Left colon (tissue), 2 donors: ENCODE measurements around the gene ZFP62. TPM values are rescaled to one million over a fixed set of nuclear protein-coding genes. Genes with fewer than 3 reads are reported as not detected.

Experiments
- ATAC-seq: fragments of 200-7000 bp; cut with Tn5 transposase; one replicate; pipeline ENCODE4 v1.9.1; 2020; ENCODE audit warnings: mild to moderate bottlenecking, moderate library complexity
- DNase-seq, 2 donors: peaks; one replicate each; pipeline ENCODE4 v3.0.0-alpha.2; 2020
- intact Hi-C, 2 donors: fragments of 100-400 bp; cut with DNase I in 1 of 2; cut with micrococcal nuclease in 1 of 2; formaldehyde crosslinking; loops; one replicate each; pipeline versions ENCODE4 v1.11.2 to v1.14.0; 2022; cut with DNase I, micrococcal nuclease
- total RNA-seq, 2 donors: library from RNA; stranded (reverse); fragmentation: NEBNext Ultra II Directional; extraction: Animal tissue kit (Norgen Biotek cat#: 25700); gene quantifications; one replicate each; pipeline ENCODE4 v1.2.1, GENCODE V29; 2021
- donor health status: DM: no; HTN: no; CAD: no.
- donor health status: DM: yes; HTN: yes; CAD: no.

ZFP62 gene
- total RNA-seq, 2 donors from 2014 or later: 32.0 to 35.8 TPM

DNA sequence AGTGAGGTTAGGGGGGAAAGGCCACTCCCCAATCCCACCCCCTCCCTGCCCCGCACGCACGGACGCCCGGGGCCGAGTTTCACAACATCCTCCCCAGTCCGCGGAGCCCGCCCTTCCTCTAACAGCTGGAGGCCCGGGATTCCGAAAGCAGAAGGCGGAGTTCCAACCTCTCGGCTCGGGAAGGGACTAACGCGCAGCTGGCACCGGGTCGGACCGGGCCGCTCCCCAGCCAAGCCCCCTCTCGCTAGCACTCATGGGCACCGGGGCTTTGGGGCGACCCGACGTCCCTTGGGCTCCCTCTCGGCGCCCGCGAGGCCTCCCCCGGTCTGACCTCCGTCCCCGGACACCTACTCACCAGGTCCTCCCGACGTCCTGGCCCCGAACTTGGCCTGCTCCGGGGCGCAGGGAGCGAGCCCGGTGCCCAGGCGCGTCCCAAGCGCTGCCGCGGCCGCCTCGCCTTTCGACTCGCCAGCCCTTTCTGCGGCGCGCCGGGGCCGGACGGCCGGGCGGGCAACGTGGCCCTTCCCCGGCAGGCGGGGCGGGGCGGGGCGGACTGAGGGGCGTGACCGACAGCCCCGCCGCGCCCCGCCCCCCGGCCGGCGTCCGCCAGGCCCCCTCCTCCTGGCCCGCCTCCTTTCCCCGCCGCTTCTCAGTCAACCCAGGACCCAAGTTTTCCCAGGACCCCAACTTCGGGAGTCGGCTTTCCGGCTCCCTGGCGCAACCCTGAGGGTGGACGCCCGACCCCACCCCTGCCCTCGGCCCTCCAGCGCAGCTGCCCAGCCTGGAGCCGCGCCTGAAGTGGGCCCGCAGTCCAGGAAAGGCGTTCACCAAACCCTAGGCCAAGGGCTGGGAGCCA is 58.5 kb downstream of the ZFP62 start, which contains the start of gene MGAT1:
TSS of gene MGAT1 (minus strand) at position 482 of the 856 bp plus-strand sequence. CDS start 9,835 bp downstream, outside the sequence.
- intact Hi-C loops: no loop called here
- ATAC-seq (peak; percentile 89), DNase-seq (peak; percentile 89 to 94)

DNA sequence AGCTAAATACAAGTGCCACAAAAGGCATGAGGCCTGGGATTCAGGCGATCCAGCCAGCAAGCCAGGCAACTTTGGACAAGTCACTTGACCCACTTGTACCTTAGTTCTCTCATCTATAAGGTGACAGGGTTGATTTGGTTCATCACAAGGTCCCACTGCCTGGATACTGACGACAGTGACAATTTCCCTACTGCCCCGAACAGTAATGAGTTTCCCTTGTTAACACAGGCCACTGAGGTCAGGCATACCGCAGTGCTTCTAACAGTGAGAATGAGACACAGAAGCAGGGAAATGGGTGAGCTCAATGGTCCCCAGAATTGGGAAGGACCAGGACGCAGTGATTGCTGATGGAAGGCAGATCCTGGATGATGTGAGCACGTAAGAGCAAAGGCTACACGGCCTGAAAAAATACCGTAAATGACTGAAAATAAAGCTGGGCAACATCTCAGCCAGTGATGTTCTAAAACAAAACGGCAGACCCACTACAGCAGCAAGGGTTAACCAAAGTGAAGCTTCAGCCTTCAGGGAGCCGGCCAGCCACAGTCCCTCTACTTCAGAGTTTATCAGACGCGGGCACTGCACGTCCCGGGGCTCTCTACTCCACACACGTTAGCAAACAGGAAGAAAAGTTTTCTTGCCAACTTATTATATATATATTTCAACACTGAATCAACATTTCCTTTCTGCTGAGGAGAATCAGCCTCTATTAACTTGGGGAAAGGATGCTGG is 59.3 kb downstream of the ZFP62 start:
- DNase-seq (no peak), ATAC-seq (peak; percentile 33)
- intact Hi-C loops: no loop called here

DNA sequence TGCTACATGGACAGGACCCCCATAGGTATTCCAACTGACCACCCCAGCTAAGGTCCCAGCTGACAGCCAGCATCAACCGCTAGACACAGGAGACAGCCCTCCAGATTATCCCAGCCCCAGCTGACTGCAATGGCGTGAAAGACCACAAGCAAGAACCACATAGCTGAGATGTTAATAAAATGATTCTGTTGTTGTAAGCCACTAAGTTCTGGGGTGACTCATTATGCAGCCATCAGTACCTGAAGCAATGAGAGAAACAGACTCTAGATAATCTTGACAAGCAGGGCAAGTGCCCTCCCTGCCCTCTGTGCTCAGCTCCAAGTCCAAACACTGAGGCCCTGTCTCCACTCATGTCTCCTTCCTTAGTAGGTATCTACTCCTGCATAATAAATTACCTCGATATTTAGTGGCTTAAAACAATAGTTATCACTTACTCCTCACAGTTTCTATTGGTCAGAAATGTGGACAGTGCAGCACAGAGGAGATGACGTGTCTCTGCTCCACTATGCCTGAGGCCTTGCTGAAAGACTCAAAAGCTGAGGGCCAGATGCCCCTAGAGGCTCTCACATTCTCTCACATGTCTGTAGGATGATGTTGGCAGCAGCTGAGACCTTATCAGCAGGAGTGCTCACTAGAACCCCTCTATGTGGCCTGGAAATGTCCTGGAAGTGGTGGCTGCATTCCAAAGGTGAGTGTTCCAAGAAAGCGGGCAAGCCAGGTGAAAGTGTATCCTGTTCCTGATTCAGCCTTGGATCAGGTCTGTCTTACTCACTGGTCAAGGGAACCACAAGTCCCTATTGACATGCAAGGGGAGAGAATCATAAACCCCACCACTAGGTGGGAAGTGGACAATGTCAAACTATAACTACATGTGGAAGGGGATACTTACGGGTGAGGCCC is 60.9 kb downstream of the ZFP62 start:
- ATAC-seq: no peak
- DNase-seq: no peak
- intact Hi-C loops: no loop called here

DNA sequence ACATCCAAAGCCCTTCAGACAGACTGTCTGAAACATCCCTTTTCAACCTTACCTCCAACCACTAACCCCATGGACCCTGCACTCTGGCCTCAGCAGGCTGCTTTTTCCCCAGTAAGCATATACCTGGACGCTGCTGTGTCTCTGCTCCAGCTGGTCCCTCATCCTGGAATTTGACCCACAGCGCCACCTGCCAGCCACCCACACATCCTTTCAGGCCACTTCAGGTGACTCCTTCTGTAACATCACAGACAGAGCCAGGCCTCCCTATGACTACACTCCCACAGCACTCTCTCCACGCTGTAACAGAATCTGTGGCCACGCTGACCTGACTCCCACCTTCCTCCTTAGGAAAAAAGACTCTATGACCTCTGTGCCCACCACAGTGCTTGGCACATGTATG is 61.9 kb downstream of the ZFP62 start:
- intact Hi-C loops: no loop called here
- peak in 1 of 2 donors; percentile 75 for DNase-seq
- peak; percentile 27 for ATAC-seq

DNA sequence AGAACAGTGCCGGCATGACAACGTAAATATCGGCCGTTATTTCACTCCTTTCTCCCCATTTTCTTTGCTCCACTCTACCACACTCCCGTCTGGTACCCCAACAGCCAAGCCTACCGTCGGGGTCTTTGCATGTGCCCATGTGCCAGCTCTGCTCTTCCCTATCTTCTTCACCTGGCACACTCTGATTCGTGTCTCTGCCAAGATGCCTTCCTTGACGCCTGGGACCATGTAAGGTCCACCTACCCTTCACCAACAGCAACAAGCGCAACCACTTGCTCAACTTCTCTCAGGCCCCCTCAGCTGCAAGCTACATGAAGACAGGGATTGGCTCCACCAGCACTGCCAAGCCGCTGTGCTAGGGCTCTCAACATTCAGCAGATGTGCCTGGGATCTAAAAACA is 62.9 kb downstream of the ZFP62 start:
- intact Hi-C loops: no loop called here
- no peak for ATAC-seq
- DNase-seq: no peak

Other genes starting within 250 kb of the ZFP62 start
- gene FLT4, start 211.7 kb downstream of the ZFP62 start, total RNA-seq: 1 to 10 TPM; 3.8 to 4.7 TPM
- not detected for gene OR2Y1, start 121.2 kb downstream of the ZFP62 start, total RNA-seq
- 100 to 1,000 TPM in 1 of 2 donors, 10 to 100 TPM in 1; 85.6 to 101 TPM for gene MGAT1, start 58.5 kb downstream of the ZFP62 start, total RNA-seq
- 100 to 1,000 TPM in 1 of 2 donors, 10 to 100 TPM in 1; 33.0 to 134 TPM for gene BTNL8, start 37.9 kb upstream of the ZFP62 start, total RNA-seq
- gene BTNL3, start 127.6 kb upstream of the ZFP62 start, total RNA-seq: 100 to 1,000 TPM in 1 of 2 donors, 10 to 100 TPM in 1; 20.5 to 130 TPM
- 1 to 10 TPM; 4.1 to 4.9 TPM for gene BTNL9, start 179.0 kb upstream of the ZFP62 start, total RNA-seq